ENCODE data around the gene KCNJ10. TPM values are rescaled to one million over a fixed set of nuclear protein-coding genes. Genes with fewer than 3 reads are reported as not detected.

KCNJ10 gene
- total and polyA plus RNA-seq, 2 of the 13 experiments (the other 11 are each of a cell fraction or from before 2014, with no cell fraction given), result 4.4 to 10.3 TPM

DNA sequence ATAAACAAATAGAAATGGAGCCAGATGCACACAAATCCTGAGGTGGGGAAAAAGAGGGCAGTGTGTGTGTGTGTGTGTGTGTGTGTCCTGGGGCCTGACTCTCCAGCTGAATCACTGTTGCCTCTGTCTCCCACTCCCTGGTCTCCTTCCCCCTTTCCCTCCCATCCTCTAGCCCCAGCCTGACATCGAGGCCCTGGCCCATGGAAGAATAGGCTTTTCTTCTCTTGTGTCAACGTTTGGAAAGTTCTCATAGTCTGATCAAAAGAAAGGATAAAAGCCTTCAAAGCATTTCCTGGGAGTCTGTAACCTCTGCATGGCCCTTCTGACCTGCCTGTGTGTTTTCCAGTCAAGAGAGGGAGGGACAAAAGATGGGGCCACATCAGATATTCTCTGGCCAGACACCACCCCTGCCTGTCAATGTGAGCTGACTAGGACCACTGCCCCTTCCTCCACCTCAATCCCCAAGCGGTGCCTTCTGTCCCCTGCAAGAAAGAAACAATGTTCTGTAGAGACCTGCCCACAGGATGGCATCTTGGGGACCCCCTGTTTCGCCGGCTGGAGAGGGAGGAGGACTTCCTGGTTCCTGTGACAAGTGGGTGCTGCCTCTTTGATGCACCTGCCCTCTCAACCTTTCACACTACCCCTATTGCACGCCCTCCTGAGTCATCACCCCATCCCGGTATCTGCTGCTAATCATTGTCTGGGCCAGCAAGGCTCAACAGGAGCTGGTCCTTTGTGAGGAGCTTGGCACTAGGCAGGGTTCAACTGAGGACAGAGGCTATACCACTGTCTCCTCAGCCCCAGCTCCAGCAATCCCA lies 16.2 kb downstream of the KCNJ10 start (continued):
- TF ChIP-seq, protein P1, sequence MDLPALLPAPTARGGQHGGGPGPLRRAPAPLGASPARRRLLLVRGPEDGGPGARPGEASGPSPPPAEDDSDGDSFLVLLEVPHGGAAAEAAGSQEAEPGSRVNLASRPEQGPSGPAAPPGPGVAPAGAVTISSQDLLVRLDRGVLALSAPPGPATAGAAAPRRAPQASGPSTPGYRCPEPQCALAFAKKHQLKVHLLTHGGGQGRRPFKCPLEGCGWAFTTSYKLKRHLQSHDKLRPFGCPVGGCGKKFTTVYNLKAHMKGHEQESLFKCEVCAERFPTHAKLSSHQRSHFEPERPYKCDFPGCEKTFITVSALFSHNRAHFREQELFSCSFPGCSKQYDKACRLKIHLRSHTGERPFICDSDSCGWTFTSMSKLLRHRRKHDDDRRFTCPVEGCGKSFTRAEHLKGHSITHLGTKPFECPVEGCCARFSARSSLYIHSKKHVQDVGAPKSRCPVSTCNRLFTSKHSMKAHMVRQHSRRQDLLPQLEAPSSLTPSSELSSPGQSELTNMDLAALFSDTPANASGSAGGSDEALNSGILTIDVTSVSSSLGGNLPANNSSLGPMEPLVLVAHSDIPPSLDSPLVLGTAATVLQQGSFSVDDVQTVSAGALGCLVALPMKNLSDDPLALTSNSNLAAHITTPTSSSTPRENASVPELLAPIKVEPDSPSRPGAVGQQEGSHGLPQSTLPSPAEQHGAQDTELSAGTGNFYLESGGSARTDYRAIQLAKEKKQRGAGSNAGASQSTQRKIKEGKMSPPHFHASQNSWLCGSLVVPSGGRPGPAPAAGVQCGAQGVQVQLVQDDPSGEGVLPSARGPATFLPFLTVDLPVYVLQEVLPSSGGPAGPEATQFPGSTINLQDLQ (CRISPR knock-in tag; IDR thresholded peaks at IDR 0.05), result no peak
- TF ChIP-seq NAIF1 (CRISPR knock-in tag; IDR thresholded peaks at IDR 0.05; ENCODE audit: borderline replicate concordance) (no peak), GABPB1 (CRISPR knock-in tag; IDR thresholded peaks at IDR 0.05) (peak; percentile 31; the same call in 1 of the 2 replicates), TEAD2 (CRISPR knock-in tag; IDR thresholded peaks at IDR 0.05) (no peak), CHD2 (IDR thresholded peaks at IDR 0.05; ENCODE audit: low read depth, low read length) (no peak), SALL1 (CRISPR knock-in tag; IDR thresholded peaks at IDR 0.05) (peak; percentile 63), ZNF749 (CRISPR knock-in tag; IDR thresholded peaks at IDR 0.05; ENCODE audit: borderline replicate concordance) (no peak), ZNF354B (CRISPR knock-in tag; IDR thresholded peaks at IDR 0.05) (no peak), ASH2L (IDR thresholded peaks at IDR 0.05; ENCODE audit: insufficient read length, low read depth, low read length) (peak; percentile 84), ZBTB14 (CRISPR knock-in tag; IDR thresholded peaks at IDR 0.05) (no peak), SMAD1 (CRISPR knock-in tag; IDR thresholded peaks at IDR 0.05; ENCODE audit: borderline replicate concordance, low read depth) (no peak), SAFB2 (CRISPR knock-in tag; IDR thresholded peaks at IDR 0.05; ENCODE audit: borderline replicate concordance, low read depth) (peak; percentile 58; the same call in 1 of the 2 replicates), ZNF790 (CRISPR knock-in tag; IDR thresholded peaks at IDR 0.05; ENCODE audit: borderline replicate concordance) (no peak), PAWR (CRISPR knock-in tag; IDR thresholded peaks at IDR 0.05; ENCODE audit: borderline replicate concordance) (no peak)
- TF ChIP-seq, protein P2, sequence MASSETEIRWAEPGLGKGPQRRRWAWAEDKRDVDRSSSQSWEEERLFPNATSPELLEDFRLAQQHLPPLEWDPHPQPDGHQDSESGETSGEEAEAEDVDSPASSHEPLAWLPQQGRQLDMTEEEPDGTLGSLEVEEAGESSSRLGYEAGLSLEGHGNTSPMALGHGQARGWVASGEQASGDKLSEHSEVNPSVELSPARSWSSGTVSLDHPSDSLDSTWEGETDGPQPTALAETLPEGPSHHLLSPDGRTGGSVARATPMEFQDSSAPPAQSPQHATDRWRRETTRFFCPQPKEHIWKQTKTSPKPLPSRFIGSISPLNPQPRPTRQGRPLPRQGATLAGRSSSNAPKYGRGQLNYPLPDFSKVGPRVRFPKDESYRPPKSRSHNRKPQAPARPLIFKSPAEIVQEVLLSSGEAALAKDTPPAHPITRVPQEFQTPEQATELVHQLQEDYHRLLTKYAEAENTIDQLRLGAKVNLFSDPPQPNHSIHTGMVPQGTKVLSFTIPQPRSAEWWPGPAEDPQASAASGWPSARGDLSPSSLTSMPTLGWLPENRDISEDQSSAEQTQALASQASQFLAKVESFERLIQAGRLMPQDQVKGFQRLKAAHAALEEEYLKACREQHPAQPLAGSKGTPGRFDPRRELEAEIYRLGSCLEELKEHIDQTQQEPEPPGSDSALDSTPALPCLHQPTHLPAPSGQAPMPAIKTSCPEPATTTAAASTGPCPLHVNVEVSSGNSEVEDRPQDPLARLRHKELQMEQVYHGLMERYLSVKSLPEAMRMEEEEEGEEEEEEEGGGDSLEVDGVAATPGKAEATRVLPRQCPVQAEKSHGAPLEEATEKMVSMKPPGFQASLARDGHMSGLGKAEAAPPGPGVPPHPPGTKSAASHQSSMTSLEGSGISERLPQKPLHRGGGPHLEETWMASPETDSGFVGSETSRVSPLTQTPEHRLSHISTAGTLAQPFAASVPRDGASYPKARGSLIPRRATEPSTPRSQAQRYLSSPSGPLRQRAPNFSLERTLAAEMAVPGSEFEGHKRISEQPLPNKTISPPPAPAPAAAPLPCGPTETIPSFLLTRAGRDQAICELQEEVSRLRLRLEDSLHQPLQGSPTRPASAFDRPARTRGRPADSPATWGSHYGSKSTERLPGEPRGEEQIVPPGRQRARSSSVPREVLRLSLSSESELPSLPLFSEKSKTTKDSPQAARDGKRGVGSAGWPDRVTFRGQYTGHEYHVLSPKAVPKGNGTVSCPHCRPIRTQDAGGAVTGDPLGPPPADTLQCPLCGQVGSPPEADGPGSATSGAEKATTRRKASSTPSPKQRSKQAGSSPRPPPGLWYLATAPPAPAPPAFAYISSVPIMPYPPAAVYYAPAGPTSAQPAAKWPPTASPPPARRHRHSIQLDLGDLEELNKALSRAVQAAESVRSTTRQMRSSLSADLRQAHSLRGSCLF (CRISPR knock-in tag; IDR thresholded peaks at IDR 0.05; ENCODE audit: borderline replicate concordance), result no peak
- TF ChIP-seq, protein P3, sequence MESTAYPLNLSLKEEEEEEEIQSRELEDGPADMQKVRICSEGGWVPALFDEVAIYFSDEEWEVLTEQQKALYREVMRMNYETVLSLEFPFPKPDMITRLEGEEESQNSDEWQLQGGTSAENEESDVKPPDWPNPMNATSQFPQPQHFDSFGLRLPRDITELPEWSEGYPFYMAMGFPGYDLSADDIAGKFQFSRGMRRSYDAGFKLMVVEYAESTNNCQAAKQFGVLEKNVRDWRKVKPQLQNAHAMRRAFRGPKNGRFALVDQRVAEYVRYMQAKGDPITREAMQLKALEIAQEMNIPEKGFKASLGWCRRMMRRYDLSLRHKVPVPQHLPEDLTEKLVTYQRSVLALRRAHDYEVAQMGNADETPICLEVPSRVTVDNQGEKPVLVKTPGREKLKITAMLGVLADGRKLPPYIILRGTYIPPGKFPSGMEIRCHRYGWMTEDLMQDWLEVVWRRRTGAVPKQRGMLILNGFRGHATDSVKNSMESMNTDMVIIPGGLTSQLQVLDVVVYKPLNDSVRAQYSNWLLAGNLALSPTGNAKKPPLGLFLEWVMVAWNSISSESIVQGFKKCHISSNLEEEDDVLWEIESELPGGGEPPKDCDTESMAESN (CRISPR knock-in tag; conservative IDR thresholded peaks at IDR 0.05), result no peak

All from HepG2 (cell line).